OCI-LY3 (cell line): ENCODE results near the gene CDC42EP1.
"Not testable (repeated sequence)": the region's sequence is repeated elsewhere in the genome, so short reads cannot be mapped to it uniquely, and the experiment has no call there.

Experiments used
- CTCF ChIP-seq: fragments of 200-600, 300-600 bp; sonication (generic); IDR thresholded peaks from 2 replicates; pipeline ENCODE4 v1.5.1; 2014; ENCODE audit warnings: antibody characterized with exemption, low read length, low read depth
- EZH2phosphoT487 ChIP-seq: fragments of 200-600 bp; shearing (Covaris generic); IDR thresholded peaks from 2 replicates; pipeline ENCODE4 v1.6.1; 2018; ENCODE audit warnings: antibody characterized with exemption, mixed run types, low read depth

- TF ChIP-seq CTCF, EZH2phosphoT487: not testable (repeated sequence)
Observed at GRCh38 chr22:37591081-37591480, 30.8 kb downstream of the CDC42EP1 start.
